B cell (primary cell): ENCODE data around the gene PRM1. TPM values are rescaled to one million over a fixed set of nuclear protein-coding genes. Genes with fewer than 3 reads are reported as not detected.

Source experiments
- ATAC-seq: fragments of 200-7000 bp; cut with Tn5 transposase; one replicate; pipeline ENCODE4 v1.10.0; 2021; ENCODE audit warnings: low read depth, mild to moderate bottlenecking, moderate number of reproducible peaks, moderate library complexity
- CTCF ChIA-PET: fragments of 350-600 bp; sonication (Branson Sonifier 250); formaldehyde crosslinking; loops from one replicate; lab custom pipeline; 2021; ENCODE audit warnings: antibody characterized with exemption, inconsistent platforms; lab: Charles Lee
- POLR2A ChIA-PET: fragments of 350-600 bp; sonication (Branson Sonifier 250); formaldehyde crosslinking; loops from one replicate; lab custom pipeline; 2021; ENCODE audit warnings: antibody characterized with exemption; lab: Charles Lee
- DNase-seq: peaks from one replicate; pipeline ENCODE4 v3.0.0; 2013
- H2AFZ ChIP-seq: 2 replicates; pipeline ENCODE4 v1.6.1; 2012; ENCODE audit warnings: mild to moderate bottlenecking, low read depth, low read length; ENCODE audit not compliant: insufficient read depth, poor library complexity, severe bottlenecking
- H3K27ac ChIP-seq, 2 donors: 1 replicate in 1 of 2; 2 replicates in 1 of 2; pipeline ENCODE4 v1.5.1; 2012 to 2013; ENCODE audit warnings: low read length in 2 of 2, mild to moderate bottlenecking in 2 of 2, moderate library complexity in 1 of 2
- H3K27me3 ChIP-seq, 4 experiments: fragments of 200-600 bp in 1 of 4; sonication (generic) in 1 of 4; replicated peaks in 1 of 4; 1 replicate in 2 of 4; 2 replicates in 2 of 4; pipeline versions ENCODE4 v1.6.1 to v1.7.0; 2013 to 2016; ENCODE audit warnings: low read length in 3 of 4, mild to moderate bottlenecking in 2 of 4, mixed read lengths in 1 of 4, moderate library complexity in 1 of 4; ENCODE audit not compliant: insufficient read depth in 4 of 4, control insufficient read depth in 3 of 4; ENCODE audit errors: control extremely low read depth in 1 of 4
- H3K36me3 ChIP-seq, 2 experiments: replicated peaks in 1 of 2; 1 replicate in 1 of 2; 2 replicates in 1 of 2; pipeline versions ENCODE4 v1.6.1 to v1.7.1; 2013; ENCODE audit warnings: low read length in 1 of 2; ENCODE audit not compliant: insufficient read depth in 2 of 2, control insufficient read depth in 1 of 2; ENCODE audit errors: control extremely low read depth in 1 of 2, extremely low read depth in 1 of 2
- H3K4me1 ChIP-seq, 2 donors: fragments of 200-600 bp in 1 of 2; sonication (generic) in 1 of 2; 1 replicate in 1 of 2; 2 replicates in 1 of 2; pipeline versions ENCODE4 v1.5.1 to v1.6.1; 2013 to 2017; ENCODE audit warnings: low read length in 2 of 2; ENCODE audit not compliant: control insufficient read depth in 2 of 2, insufficient read depth in 2 of 2
- H3K4me2 ChIP-seq: replicated peaks from 2 replicates; pipeline ENCODE3; 2012; ENCODE audit warnings: mild to moderate bottlenecking, low read depth, low read length; ENCODE audit not compliant: poor library complexity, severe bottlenecking
- H3K4me3 ChIP-seq, 5 experiments: fragments of 200-600 bp in 1 of 5; sonication (generic) in 1 of 5; 1 replicate in 3 of 5; 2 replicates in 2 of 5; pipeline versions ENCODE4 v1.5.1 to v1.7.0; 2011 to 2016; ENCODE audit warnings: low read length in 4 of 5, mild to moderate bottlenecking in 4 of 5, low read depth in 2 of 5, control low read depth in 1 of 5, moderate library complexity in 1 of 5; ENCODE audit not compliant: insufficient read depth in 1 of 5; ENCODE audit errors: control extremely low read depth in 1 of 5, extremely low read depth in 1 of 5
- H3K79me2 ChIP-seq: fragments of 200-600 bp; sonication (generic); one replicate; pipeline ENCODE4 v1.6.0; 2016; ENCODE audit warnings: low read length; ENCODE audit not compliant: control insufficient read depth, insufficient read depth
- H3K9ac ChIP-seq: fragments of 200-600 bp; sonication (generic); 2 replicates; pipeline ENCODE4 v1.6.1; 2017; ENCODE audit warnings: mild to moderate bottlenecking, low read length, moderate library complexity
- H3K9me3 ChIP-seq, 3 donors: one replicate each; pipeline versions ENCODE4 v1.6.1 to v1.7.1; 2013; ENCODE audit warnings: low read length in 2 of 3; ENCODE audit not compliant: control insufficient read depth in 2 of 3, insufficient read depth in 1 of 3; ENCODE audit errors: control extremely low read depth in 1 of 3
- H4K20me1 ChIP-seq: 2 replicates; pipeline ENCODE4 v1.6.0; 2012; ENCODE audit warnings: mild to moderate bottlenecking, low read length; ENCODE audit not compliant: insufficient read depth, control insufficient read depth, poor library complexity, severe bottlenecking
- H3K27ac Mint-ChIP-seq: one replicate; pipeline ENCODE4 v1.8.0; 2021; ENCODE audit warnings: mixed read lengths
- H3K27me3 Mint-ChIP-seq: one replicate; pipeline ENCODE4 v1.8.0; 2021; ENCODE audit warnings: mixed read lengths
- H3K4me1 Mint-ChIP-seq: one replicate; pipeline ENCODE4 v1.8.0; 2021; ENCODE audit warnings: mixed read lengths
- H3K4me3 Mint-ChIP-seq: one replicate; pipeline ENCODE4 v1.8.0; 2021; ENCODE audit warnings: mixed read lengths
- H3K9me3 Mint-ChIP-seq: one replicate; pipeline ENCODE4 v1.8.0; 2022; ENCODE audit warnings: mixed read lengths; ENCODE audit not compliant: insufficient read depth
- EZH2 ChIP-seq: IDR thresholded peaks from 2 replicates; pipeline ENCODE4 v1.6.1; 2012; ENCODE audit warnings: borderline replicate concordance, low read depth, mild to moderate bottlenecking, moderate library complexity, low read length; ENCODE audit not compliant: insufficient read depth, poor library complexity, severe bottlenecking
- WGBS: methylation state at CpG from one replicate; pipeline ENCODE4 v1.1.5; 2013; ENCODE audit warnings: missing lambda C conversion rate; ENCODE audit not compliant: insufficient coverage; 5-methylcytosine and 5-hydroxymethylcytosine counted together
- intact Hi-C: fragments of 100-400 bp; cut with micrococcal nuclease; formaldehyde crosslinking; loops from one replicate; pipeline ENCODE4 v1.10.0; 2022
- polyA plus RNA-seq: library from polyadenylated mRNA; depleted of rRNA; stranded (reverse); fragments of >200 nt; gene quantifications from 2 replicates; pipeline ENCODE4 v1.2.3, GENCODE V29; 2012
- total RNA-seq, 2 donors: library from RNA; stranded (reverse); fragments of 120-200 nt in 1 of 2; gene quantifications; 1 replicate in 1 of 2; 2 replicates in 1 of 2; pipeline versions ENCODE4 v1.2.3 to v1.2.4, GENCODE V29; 2013 to 2022
- TF ChIP-seq, protein P1 (sequence below): fragments of 200-600 bp; IDR thresholded peaks from one replicate; pipeline ENCODE4 v1.8.0; 2022; ENCODE audit warnings: antibody characterized with exemption, mild to moderate bottlenecking

PRM1 gene
- total and polyA plus RNA-seq, 2 donors (not counting 1 experiment from before 2014, with no cell fraction given) = not detected

DNA sequence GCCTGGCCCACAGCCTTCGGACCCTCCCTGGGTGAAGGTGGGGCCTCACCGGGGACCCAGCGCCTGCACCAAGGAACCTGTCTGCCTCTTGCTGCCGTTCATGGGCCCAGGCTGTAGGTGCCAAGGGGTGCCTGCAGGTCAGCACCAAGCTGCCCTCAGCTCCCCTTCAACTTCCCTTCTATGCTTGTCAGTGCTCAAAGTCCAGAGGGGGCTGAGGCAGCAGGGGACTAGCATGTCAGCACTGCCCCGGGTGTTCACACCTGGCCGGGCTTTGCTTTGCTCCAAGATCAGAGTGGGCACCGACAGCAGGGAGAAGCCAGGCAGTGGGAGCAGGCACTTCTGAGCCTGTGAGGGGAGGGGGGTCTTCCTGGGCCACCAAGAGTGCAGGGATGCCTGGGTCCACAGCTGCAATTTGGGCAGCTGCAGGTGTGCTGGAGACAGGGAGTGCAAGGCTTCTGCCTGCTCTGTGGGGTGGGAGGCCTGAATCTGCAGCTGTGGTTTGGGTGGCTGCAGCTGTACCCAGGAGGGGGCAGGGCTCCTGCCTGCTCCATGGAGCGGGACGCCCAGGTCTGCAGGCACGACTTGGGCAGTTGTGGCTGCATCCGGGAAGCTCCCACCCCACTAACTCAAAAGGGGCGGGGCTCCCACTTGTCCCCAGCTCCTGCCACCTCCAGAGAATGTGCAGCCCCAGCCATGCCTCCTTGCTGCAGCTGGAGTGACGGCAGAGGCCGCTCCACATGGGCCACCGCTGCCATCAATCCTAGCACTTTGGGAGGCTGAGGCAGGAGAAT is 27.6 kb upstream of the PRM1 start:
- TF ChIP-seq EZH2 = no peak
- TF ChIP-seq, protein P1, sequence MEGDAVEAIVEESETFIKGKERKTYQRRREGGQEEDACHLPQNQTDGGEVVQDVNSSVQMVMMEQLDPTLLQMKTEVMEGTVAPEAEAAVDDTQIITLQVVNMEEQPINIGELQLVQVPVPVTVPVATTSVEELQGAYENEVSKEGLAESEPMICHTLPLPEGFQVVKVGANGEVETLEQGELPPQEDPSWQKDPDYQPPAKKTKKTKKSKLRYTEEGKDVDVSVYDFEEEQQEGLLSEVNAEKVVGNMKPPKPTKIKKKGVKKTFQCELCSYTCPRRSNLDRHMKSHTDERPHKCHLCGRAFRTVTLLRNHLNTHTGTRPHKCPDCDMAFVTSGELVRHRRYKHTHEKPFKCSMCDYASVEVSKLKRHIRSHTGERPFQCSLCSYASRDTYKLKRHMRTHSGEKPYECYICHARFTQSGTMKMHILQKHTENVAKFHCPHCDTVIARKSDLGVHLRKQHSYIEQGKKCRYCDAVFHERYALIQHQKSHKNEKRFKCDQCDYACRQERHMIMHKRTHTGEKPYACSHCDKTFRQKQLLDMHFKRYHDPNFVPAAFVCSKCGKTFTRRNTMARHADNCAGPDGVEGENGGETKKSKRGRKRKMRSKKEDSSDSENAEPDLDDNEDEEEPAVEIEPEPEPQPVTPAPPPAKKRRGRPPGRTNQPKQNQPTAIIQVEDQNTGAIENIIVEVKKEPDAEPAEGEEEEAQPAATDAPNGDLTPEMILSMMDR = no peak
- Histone ChIP-seq H3K27ac (peak overlapping the region; percentile 91 to 96), H3K4me3 (peak overlapping the region in 1 of 5 experiments; percentile 15), H3K4me1 (peaks cover 74 to 86% of the 10 kb centered on the region in 2 donors), H2AFZ (no peak overlapping the region), H3K79me2 (no peaks in the 10 kb centered on the region), H3K36me3 (no peaks in the 10 kb centered on the region), H4K20me1 (no peaks in the 10 kb centered on the region), H3K4me2 (peak overlapping the region; percentile 73), H3K9me3 (peaks cover 0 to 24% (median 7%) of the 10 kb centered on the region in 3 donors), H3K27me3 (no peaks in the 10 kb centered on the region), H3K9ac (peak overlapping the region; percentile 25)
- ChIA-PET CTCF (interaction anchor here (0.7 to 6.9 kb wide), 10 partner anchors 10 to 355 kb away, joined by 3 to 136 read pairs (median 5); partner anchors contain the start of gene SOCS1), POLR2A (interaction anchor here (0.9 to 6.8 kb wide), 6 partner anchors 10 to 52 kb away, joined by 3 to 118 read pairs (median 52); partner anchors contain the start of gene SOCS1)
- WGBS = 31% methylated on average over 15 of the region's 15 CpGs
- no peaks in the 10 kb centered on the region for H3K27me3 Mint-ChIP-seq
- ATAC-seq (peak; percentile 55), DNase-seq (peak; percentile 79)
- intact Hi-C loops = no loop called here
- peak overlapping the region; percentile 60 for H3K4me3 Mint-ChIP-seq
- H3K4me1 Mint-ChIP-seq = peaks cover 74% of the 10 kb centered on the region
- peak overlapping the region; percentile 90 for H3K27ac Mint-ChIP-seq
- no peaks in the 10 kb centered on the region for H3K9me3 Mint-ChIP-seq
